ENCODE measurements around the gene HSPA8.

DNA sequence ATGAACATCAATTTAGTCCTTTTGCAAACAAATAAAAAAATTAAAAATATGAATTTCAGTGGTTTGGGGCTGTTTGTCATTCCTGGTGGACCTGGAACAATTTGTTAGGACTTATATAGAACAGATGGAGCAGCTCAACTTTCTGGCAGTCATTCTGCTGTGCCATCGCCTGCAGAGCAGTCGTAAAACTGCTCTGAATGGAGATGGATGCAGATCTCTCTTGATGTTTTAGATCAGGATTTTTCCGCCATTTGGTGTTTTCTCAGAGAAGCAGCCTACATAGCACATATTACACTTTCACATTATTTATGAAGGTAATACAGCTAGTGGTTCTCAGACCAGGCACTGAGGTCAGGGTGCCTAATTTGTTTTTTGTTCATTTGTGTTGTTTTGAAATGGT, 31.8 kb upstream of the HSPA8 start:
- TF ChIP-seq, protein P1, sequence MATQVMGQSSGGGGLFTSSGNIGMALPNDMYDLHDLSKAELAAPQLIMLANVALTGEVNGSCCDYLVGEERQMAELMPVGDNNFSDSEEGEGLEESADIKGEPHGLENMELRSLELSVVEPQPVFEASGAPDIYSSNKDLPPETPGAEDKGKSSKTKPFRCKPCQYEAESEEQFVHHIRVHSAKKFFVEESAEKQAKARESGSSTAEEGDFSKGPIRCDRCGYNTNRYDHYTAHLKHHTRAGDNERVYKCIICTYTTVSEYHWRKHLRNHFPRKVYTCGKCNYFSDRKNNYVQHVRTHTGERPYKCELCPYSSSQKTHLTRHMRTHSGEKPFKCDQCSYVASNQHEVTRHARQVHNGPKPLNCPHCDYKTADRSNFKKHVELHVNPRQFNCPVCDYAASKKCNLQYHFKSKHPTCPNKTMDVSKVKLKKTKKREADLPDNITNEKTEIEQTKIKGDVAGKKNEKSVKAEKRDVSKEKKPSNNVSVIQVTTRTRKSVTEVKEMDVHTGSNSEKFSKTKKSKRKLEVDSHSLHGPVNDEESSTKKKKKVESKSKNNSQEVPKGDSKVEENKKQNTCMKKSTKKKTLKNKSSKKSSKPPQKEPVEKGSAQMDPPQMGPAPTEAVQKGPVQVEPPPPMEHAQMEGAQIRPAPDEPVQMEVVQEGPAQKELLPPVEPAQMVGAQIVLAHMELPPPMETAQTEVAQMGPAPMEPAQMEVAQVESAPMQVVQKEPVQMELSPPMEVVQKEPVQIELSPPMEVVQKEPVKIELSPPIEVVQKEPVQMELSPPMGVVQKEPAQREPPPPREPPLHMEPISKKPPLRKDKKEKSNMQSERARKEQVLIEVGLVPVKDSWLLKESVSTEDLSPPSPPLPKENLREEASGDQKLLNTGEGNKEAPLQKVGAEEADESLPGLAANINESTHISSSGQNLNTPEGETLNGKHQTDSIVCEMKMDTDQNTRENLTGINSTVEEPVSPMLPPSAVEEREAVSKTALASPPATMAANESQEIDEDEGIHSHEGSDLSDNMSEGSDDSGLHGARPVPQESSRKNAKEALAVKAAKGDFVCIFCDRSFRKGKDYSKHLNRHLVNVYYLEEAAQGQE (IDR thresholded peaks at IDR 0.05; ENCODE audit: low read depth), result no peak
- TF ChIP-seq EP300 (IDR thresholded peaks at IDR 0.05; ENCODE audit: borderline replicate concordance) (no peak), TAF1 (IDR thresholded peaks at IDR 0.05; ENCODE audit: low read depth) (no peak), RAD21 (IDR thresholded peaks at IDR 0.05; ENCODE audit: low read depth) (no peak)

Data from Ishikawa (cell line).